ENCODE results near the gene TTC23. TPM values are rescaled to one million over a fixed set of nuclear protein-coding genes. Genes with fewer than 3 reads are reported as not detected.
A peak's percentile ranks its signal among the peaks of the same experiment; 100 is the strongest.

Gene TTC23
- total and polyA plus RNA-seq, 8 donors = 14.0 to 41.7 (median 36.2) TPM

GRCh38 chr15:99145778-99146177 is 103.6 kb downstream of the TTC23 start:
- no peak overlapping the region for H3K4me3 ChIP-seq
- ATAC-seq = no peak

GRCh38 chr15:99145005-99145404 is 104.4 kb downstream of the TTC23 start:
- no peaks in the 10 kb centered on the region for H3K27me3 ChIP-seq
- ATAC-seq = no peak
- no peak overlapping the region for H3K27ac ChIP-seq

More at GRCh38 chr15:99145778-99146177, 103.6 kb downstream of the TTC23 start:
- intact Hi-C loops (cut with DNase I) = no loop called here
- Histone ChIP-seq H3K36me3 (peaks cover 0 to 7% of the 10 kb centered on the region in 2 donors), H3K9me3 (no peaks in the 10 kb centered on the region), H3K27me3 (no peaks in the 10 kb centered on the region), H3K27ac (no peak overlapping the region), H3K4me1 (no peaks in the 10 kb centered on the region)
- TF ChIP-seq CTCF (IDR thresholded peaks at IDR 0.05) = no peak
- no peak for DNase-seq

GRCh38 chr15:99143655-99144610 is 105.4 kb downstream of the TTC23 start:
- H3K4me3 ChIP-seq = no peak overlapping the region
- peak; percentile 80 for ATAC-seq
- intact Hi-C loops (cut with DNase I) = no loop called here
- no peak overlapping the region for H3K27ac ChIP-seq
- no peaks in the 10 kb centered on the region for H3K27me3 ChIP-seq
- peak in 1 of 4 donors; percentile 51 for DNase-seq
- no peak for TF ChIP-seq CTCF (IDR thresholded peaks at IDR 0.05)
- H3K4me1 ChIP-seq = no peaks in the 10 kb centered on the region
- peaks cover 0 to 2% of the 10 kb centered on the region in 2 donors for H3K36me3 ChIP-seq
- H3K9me3 ChIP-seq = no peaks in the 10 kb centered on the region

More at GRCh38 chr15:99145005-99145404, 104.4 kb downstream of the TTC23 start:
- Histone ChIP-seq H3K4me3 (no peak overlapping the region), H3K9me3 (no peaks in the 10 kb centered on the region), H3K4me1 (no peaks in the 10 kb centered on the region), H3K36me3 (peaks cover 0 to 7% of the 10 kb centered on the region in 2 donors)
- no peak for TF ChIP-seq CTCF (IDR thresholded peaks at IDR 0.05)
- intact Hi-C loops (cut with DNase I) = no loop called here
- DNase-seq = no peak

GRCh38 chr15:99143242-99143641 is 106.1 kb downstream of the TTC23 start:
- intact Hi-C loops (cut with DNase I) = no loop called here
- H3K4me3 ChIP-seq = no peak overlapping the region
- no peaks in the 10 kb centered on the region for H3K9me3 ChIP-seq
- no peak for TF ChIP-seq CTCF (IDR thresholded peaks at IDR 0.05)
- DNase-seq (no peak), ATAC-seq (no peak)
- H3K27ac ChIP-seq = no peak overlapping the region
- H3K27me3 ChIP-seq = no peaks in the 10 kb centered on the region
- no peaks in the 10 kb centered on the region for H3K36me3 ChIP-seq
- H3K4me1 ChIP-seq = no peaks in the 10 kb centered on the region

GRCh38 chr15:99142562-99142961 is 106.8 kb downstream of the TTC23 start:
- no peak for ATAC-seq

More at GRCh38 chr15:99142562-99142961, 106.8 kb downstream of the TTC23 start:
- Histone ChIP-seq H3K9me3 (no peaks in the 10 kb centered on the region), H3K27me3 (no peaks in the 10 kb centered on the region), H3K4me3 (no peak overlapping the region), H3K36me3 (no peaks in the 10 kb centered on the region), H3K4me1 (no peaks in the 10 kb centered on the region), H3K27ac (no peak overlapping the region)
- no peak for DNase-seq
- intact Hi-C loops (cut with DNase I) = no loop called here
- TF ChIP-seq CTCF (IDR thresholded peaks at IDR 0.05) = no peak
